ENCODE results near the gene CD44. TPM values are rescaled to one million over a fixed set of nuclear protein-coding genes. Genes with fewer than 3 reads are reported as not detected.

The CD44 gene
- total RNA-seq, 1 experiment from 2014 or later, result 143 TPM

- no peak for DNase-seq (ENCODE audit: low read depth, low spot score)
Measured at GRCh38 chr11:35276396-35277145, 137.6 kb downstream of the CD44 start.

DNA sequence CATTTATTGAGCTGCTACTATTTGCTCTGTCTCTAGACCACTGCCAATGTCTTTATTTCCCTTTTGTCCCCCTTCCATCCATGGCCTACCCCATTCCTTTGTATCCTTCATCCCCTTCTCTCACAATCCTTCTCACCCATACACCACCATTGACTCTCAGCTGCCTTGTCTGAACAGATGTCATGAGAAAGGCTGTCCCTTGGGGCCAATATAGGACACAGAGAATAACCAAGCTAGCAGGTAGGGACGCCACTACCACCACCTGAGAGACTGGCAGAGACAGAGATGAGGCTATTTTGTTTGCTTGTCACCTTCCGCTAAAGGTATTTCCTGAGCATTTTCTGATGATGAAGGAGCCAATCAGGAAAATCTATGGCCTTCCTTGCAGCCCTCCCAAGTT is 138.9 kb downstream of the CD44 start:
- in situ Hi-C loops (cut with HindIII; ENCODE audit: low pct_unique_long_range_greater_than_20kb, low sequenced_read_pairs), result no loop called here
- DNase-seq (ENCODE audit: low read depth, low spot score), result no peak

More at GRCh38 chr11:35276396-35277145, 137.6 kb downstream of the CD44 start:
- in situ Hi-C loops (cut with HindIII; ENCODE audit: low pct_unique_long_range_greater_than_20kb, low sequenced_read_pairs), result no loop called here

GRCh38 chr11:35280727-35281126 is 141.8 kb downstream of the CD44 start:
- no peak for DNase-seq (ENCODE audit: low read depth, low spot score)
- in situ Hi-C loops (cut with HindIII; ENCODE audit: low pct_unique_long_range_greater_than_20kb, low sequenced_read_pairs), result no loop called here

GRCh38 chr11:35281169-35281688 is 142.3 kb downstream of the CD44 start:
- in situ Hi-C loops (cut with HindIII; ENCODE audit: low pct_unique_long_range_greater_than_20kb, low sequenced_read_pairs), result no loop called here
- no peak for DNase-seq (ENCODE audit: low read depth, low spot score)

Other genes starting within 250 kb of the CD44 start
- 29.4 and 39.7 TPM in 2 replicates for gene APIP, start 222.8 kb upstream of the CD44 start, total RNA-seq (2014; rRNA removed; shearing (Covaris generic))
- gene PDHX, start 222.6 kb upstream of the CD44 start, total RNA-seq (2014; rRNA removed; shearing (Covaris generic)), result 48.8 and 53.0 TPM in 2 replicates

Data from SK-MEL-5 (cell line).